SIG-M5 treated with dmso at 0.1 percent for 504 hours (cell line): ENCODE results near the gene RABGAP1L.
"Not testable (repeated sequence)": the region's sequence is repeated elsewhere in the genome, so short reads cannot be mapped to it uniquely, and the experiment has no call there.

ENCODE experiments used
- DNase-seq: peaks from one replicate; lab custom pipeline; 2025; ENCODE audit not compliant: unreplicated experiment; lab: John Stamatoyannopoulos, UW

Gene RABGAP1L

DNA sequence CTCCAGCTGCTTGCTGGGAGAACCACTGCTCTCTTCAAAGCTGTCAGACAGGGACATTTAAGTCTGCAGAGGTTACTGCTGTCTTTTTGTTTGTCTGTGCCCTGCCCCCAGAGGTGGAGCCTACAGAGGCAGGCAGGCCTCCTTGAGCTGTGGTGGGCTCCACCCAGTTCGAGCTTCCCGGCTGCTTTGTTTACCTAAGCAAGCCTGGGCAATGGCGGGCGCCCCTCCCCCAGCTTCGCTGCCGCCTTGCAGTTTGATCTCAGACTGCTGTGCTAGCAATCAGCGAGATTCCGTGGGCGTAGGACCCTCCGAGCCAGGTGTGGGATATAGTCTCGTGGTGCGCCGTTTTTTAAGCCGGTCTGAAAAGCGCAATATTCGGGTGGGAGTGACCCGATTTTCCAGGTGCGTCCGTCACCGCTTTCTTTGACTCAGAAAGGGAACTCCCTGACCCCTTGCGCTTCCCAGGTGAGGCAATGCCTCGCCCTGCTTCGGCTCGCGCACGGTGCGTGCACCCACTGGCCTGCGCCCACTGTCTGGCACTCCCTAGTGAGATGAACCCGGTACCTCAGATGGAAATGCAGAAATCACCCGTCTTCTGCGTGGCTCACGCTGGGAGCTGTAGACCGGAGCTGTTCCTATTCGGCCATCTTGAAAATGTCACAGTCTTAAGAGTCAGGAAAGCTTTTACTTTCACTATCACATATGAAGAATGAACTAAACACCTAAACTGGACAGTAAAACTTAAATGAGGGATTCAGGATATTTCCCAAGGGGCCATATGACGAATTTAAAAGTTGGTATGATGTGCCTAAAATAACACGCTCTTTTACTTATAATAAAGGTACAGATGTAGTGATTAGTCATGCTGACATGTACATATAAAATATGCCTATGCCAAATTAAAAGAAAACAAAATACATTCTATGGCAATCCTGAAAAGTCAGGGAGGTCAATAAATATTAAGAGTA, 689.6 kb downstream of the RABGAP1L start:
- DNase-seq, result not testable (repeated sequence)

DNA sequence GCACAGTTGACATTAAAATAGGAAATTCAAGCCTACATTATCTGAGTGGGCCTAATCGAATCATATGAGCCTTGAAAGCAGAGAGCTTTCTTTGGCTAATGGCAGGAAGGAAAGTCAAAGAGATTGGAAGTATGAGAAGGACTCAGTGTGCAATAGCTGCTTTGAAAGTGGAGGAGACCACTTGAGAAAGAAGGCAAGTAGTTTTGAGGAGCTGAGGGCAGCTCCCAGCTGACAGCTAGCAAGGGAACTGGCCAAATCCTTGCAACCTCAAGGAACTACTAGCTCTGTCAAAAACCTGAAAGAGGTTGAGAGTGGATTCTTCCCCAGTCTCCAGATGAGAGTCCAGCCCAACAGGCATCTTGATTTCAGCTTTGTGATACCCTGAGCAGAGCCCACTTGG, 691.4 kb downstream of the RABGAP1L start:
- DNase-seq, result no peak

GRCh38 chr1:174858301-174858700, 699.0 kb downstream of the RABGAP1L start:
- DNase-seq, result no peak

DNA sequence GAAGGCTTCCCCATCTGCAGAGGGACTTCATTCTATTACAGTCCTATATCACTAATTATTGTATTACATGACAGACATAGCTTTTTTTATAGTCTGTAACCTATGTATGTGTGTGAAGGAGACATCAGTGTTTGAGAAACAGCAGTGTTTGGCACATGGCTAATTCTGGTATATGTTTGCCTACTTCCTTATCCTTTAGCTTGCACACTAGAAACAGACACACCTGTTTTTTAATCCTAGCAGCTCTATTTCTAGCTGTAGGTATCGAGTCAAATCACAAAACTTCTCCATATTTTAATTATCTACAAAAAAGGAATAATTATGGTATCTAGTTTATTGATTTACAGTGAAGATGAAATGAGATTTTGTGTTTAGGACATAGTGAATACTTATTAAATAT, 711.0 kb downstream of the RABGAP1L start:
- DNase-seq, result no peak

DNA sequence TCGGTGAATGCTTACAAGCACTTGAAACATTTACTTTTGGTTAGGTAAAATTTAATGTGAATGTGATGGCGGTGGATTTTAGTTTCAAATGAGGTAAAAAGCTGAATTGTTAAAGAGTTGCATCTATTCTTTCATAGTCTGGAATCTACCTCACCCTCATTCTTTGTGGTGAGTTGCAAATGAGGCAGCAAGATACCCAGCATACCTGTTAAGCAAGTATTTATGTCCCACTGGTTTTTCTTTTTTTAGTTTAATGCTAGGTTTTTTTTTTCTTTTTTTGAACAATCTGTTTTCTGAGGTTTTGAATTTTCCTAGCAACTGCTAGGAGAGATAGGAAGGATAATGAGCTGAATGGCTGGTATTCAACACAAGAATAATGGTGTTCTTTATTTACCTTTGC, 712.6 kb downstream of the RABGAP1L start:
- no peak for DNase-seq

DNA sequence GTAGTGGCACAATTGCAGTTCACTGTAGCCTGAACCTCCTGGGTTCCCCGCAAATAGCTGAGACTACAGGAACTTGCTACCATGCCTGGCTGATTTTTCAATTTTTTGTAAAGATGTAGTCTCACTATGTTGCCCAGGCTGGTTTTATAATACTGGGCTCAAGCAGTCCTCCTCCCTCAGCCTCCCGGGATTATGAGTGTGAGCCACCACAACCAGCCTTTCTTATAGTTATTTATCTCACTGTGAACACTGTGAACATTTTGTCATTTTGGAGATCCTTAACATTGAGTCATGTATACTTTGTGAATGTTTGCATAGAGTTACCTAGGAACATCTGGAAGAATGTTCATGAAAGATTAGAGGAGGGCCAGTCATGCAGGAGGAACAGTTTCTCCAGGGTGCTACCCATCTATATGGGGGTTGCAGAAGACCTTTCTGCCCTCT, 713.3 kb downstream of the RABGAP1L start:
- no peak for DNase-seq

DNA sequence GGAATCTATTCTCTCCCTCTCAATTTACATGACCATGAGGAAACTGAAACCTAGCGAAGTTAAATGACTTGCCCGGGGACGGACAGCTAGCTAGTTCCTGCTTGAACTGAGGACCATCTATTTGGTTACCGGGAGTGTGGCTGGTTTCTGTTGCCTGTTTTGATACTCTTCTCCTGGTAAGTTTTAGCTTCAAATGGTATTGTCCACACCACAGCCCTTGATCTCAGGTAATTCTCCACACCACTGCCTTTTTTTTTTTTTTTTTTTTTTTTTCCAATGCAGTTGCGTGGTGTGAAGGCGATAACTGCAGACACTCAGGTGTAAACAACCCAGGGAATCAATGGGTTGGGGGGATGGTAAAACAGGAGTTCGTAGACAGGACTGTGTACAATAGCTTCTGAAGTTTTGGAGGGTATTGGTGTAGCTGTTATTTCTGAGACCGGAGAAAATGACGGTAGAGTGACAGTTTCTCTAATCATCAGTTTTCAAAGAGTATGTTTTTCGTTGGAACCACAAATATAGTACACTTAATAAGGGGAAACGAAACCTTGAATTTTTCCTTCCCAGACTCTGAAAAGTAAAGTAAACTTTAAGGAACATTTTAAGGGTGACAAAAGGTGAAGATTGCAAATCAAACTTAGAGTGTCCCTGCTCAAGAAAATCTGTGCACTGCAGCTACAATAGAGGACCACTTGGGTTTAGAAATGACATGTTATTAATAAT, 715.2 kb downstream of the RABGAP1L start:
- DNase-seq, result no peak

GRCh38 chr1:174875306-174875705, 716.0 kb downstream of the RABGAP1L start:
- peak; percentile 19 for DNase-seq

DNA sequence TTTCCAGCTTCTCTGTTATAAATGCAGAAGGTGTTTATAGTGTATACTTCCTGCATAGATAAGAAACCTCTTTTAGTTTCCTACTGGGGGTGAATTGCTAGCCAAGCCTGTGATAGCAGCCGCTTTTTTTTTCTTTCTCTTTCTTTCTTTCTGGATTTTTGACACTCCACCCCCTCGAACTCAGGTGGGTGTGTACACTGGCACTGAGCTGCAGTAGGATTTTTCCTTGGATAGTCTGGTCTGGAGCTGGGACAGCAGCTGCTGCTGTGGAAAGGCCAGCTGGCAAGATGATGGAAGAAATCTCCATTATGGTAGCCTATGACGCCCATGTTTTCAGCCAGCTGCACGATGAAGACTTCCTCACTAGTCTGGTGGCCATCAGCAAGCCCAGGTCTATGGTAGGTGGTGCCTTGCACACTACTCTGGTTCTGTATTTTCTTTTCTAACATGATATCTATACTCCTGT, 717.9 kb downstream of the RABGAP1L start:
- DNase-seq, result no peak

- no peak for DNase-seq
Observed at GRCh38 chr1:174880171-174880570, 720.9 kb downstream of the RABGAP1L start.

GRCh38 chr1:174883409-174883808, 724.1 kb downstream of the RABGAP1L start:
- peak; percentile 53 for DNase-seq

DNA sequence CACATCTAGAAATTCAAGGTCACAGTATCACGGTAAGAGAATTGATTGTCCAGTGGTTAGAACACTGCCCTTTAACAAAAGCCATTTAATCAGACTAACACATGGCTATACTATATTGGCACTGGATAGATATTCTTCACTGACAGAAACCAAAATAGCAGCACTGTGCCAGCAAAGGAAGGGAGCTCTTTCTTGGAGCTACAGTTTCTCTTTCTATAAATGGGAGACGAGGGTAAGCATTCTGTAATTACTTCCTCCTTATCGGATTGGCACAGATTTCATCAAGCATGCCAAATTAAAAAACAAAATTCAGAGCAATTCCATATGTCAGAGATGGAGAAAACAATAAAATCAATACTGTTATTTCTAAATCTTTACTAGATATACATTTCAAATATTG, 724.7 kb downstream of the RABGAP1L start:
- no peak for DNase-seq

GRCh38 chr1:174884566-174884965, 725.2 kb downstream of the RABGAP1L start:
- DNase-seq, result no peak

- no peak for DNase-seq
Observed at GRCh38 chr1:174890024-174890423, 730.7 kb downstream of the RABGAP1L start.

DNA sequence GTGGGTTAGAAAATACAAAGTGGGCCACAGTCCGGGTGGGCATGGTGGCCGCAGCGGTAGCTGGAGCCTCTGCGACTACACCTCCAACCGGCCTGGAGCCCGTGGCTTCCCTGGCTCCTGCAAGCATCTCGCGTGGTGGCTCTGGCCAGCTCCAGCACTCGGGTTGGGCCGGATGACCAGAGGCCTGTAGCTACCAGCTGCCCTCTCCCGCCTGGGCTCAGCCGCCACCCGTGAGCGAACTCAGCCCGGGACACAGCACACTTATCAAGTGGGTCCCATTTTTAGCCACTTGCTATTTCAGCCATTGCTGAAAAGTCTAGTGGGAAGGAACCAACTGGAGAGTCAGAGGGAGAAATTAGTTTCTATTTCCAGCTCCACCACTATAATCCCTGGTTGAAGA, 732.7 kb downstream of the RABGAP1L start:
- DNase-seq, result no peak

DNA sequence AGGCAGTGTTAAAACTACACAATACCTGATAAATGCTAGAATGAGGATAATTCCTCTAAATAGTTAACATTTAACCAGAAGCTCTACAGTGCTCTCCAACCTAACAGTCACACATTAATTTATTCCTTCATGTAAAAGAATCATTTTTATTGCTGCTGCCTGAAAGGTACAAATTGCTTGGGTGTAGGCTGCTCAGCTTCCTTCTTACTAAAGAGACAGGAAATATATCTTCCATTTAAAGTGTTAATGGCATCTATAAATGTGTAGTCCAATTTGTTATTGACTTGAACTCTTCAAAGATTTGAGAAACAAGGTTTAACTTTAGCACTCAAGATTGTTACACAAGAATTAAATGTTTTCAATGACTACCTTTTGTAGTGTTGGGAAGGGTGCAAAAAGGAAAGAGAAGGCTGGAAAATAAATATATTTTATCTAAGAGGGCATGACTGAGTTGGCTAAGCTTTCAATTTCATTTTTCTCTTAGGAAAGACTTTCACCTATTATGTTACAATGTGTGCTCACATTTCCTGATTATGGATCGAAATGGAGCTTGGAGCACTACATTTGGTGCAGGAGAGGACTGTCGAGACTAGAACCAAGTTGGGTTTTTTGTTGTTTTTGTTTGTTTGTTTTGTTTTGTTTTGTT, 734.9 kb downstream of the RABGAP1L start:
- no peak for DNase-seq

GRCh38 chr1:174895610-174896009, 736.3 kb downstream of the RABGAP1L start:
- not testable (repeated sequence) for DNase-seq

DNA sequence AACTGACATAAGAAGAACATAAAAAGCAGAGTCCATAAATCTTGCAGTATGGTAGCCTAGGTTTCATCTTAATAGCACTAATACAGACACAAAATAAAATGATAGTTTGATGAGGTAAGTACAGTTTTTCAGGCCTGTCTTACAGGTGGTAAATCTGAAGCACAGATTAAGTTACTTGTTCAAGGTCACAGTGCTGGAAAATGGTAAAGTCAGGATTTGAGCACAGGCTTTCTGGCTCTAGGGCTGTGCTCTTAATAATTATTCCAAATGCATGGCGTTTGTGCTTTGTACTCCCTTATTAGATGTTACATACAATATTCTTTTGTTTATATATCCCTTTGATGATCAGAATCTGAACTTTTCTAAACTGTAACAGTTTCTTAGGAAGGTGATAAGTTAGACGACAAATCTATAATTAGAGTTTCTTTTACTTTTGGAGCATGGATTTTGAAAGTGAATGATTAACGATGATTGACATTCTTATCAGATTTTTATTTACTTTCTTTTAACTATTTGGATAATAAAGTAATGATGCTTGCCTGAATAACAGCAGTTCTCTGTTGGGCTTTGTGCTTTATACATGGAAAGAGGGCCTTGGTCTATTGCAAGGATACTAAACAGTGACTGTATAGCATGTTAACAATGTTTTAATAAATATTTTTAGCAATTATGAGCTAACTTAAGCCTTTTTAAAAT, 738.9 kb downstream of the RABGAP1L start:
- DNase-seq, result no peak

DNA sequence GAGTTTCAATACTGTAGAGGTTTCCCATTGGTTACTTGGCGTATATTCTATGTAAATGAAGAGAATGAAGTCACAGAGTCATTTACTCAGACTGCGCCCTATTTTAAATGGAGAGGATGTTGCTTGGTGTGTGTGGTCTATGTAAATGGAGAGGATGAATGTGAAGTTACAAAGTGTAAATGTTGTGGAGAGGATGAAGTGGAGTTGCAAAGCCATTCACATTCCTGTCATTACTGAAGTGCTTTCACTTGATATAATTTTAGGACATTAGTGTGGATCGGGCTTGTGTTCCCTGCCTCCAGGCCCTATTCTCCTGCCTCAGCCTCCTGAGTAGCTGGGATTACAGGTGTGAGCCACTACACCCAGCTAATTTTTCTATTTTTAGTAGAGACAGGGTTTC, 741.0 kb downstream of the RABGAP1L start:
- no peak for DNase-seq

GRCh38 chr1:174902531-174903099, 743.3 kb downstream of the RABGAP1L start:
- DNase-seq, result no peak
